OCI-M2 (cell line): ENCODE data around the gene CAMKK1.
A peak's percentile ranks its signal among the peaks of the same experiment; 100 is the strongest.

Experiments used
- DNase-seq: peaks from one replicate; lab custom pipeline; 2025; ENCODE audit not compliant: unreplicated experiment; lab: John Stamatoyannopoulos, UW

The CAMKK1 gene

DNA sequence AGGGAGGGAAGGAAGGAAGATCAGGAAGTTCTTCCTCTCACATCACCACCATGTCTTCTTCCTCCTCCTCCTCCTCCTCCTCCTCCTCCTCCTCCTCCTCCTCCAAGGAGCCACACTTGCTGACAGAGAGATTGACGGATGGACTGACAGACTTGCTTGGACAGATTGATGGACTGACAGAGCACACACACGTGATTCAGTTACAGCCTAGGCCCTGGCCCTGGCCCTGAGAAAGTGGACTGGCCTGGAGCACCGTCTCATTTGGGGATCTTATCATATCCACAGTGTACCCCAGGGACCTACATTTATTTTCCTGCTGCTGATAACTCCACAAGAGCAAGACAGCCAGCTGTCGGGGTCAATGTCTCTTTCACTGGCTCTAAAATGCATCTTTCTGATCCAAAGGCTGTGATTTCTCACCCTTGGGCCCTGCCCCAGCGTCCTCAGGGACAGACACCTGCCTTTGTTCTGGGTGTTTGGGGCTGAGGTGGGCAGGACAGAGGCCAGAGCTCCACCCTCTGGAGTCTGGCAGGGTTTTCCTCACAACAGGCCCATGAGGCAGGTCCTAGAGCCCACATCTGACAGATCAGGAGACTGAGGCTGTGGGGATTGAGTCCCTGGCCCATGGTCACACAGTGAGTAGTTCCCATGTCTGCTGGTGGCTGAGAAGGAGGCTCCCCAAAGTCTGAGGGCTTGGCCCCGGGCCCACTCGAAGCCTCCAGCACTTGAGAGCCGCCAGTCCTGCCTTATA lies 25.7 kb upstream of the CAMKK1 start:
- no peak for DNase-seq

DNA sequence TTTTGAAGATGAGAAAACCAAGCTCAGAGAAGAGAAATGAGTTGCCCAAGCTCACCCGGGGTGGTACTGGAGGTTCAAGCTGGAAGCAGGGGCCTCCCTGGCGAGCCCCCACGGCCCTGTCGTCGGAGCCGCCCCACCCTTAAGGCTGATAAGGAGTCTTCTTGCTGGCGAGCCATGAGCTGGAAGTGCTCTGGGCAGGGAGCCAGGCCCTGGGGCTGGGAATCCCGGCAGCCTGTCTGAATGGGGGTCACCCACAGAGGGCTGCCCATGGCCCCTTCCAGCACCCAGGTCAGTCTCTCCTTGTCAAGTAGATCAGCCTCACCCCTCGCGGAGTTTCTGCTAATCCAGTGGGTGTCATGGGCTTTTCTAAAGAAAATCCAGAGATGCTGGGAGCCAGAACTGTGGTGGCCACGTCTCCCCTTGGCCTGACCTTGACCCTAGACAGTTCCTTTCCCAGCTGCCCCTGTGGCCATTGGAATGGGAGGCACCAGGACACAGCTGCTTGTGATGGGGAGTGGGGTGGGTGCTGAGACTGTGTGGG lies 24.6 kb upstream of the CAMKK1 start:
- DNase-seq: no peak

DNA sequence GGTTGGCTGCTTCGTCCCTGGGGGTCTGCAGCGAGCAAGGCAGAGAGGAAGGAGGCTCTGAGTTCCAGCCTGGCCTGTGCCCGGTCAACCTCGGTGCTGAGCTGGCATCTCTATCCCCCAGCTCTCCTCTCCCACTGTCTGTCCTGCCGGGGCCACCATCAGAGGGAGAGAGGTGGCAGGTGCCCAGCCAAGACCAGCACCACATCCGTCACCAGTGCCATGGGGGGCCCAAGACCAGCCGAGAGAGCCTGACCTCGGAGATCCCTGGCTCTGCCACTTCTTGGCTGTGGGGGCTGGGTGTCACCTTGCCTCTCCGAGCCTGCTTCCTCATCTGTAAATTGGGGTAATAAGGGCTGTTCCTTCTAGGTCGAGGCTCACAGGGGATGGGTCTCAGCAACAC lies 24.0 kb upstream of the CAMKK1 start:
- DNase-seq: no peak

- DNase-seq: peak; percentile 72
Observed at GRCh38 chr17:3915995-3916696, 23.3 kb upstream of the CAMKK1 start, which contains the start of gene P2RX1. TSS of gene P2RX1 (minus strand) at chr17:3916465. CDS start at chr17:3916225, 240 bp downstream.

GRCh38 chr17:3915581-3915994 lies 22.7 kb upstream of the CAMKK1 start:
- no peak for DNase-seq

- no peak for DNase-seq
Observed at GRCh38 chr17:3914312-3914670, 21.4 kb upstream of the CAMKK1 start.

DNA sequence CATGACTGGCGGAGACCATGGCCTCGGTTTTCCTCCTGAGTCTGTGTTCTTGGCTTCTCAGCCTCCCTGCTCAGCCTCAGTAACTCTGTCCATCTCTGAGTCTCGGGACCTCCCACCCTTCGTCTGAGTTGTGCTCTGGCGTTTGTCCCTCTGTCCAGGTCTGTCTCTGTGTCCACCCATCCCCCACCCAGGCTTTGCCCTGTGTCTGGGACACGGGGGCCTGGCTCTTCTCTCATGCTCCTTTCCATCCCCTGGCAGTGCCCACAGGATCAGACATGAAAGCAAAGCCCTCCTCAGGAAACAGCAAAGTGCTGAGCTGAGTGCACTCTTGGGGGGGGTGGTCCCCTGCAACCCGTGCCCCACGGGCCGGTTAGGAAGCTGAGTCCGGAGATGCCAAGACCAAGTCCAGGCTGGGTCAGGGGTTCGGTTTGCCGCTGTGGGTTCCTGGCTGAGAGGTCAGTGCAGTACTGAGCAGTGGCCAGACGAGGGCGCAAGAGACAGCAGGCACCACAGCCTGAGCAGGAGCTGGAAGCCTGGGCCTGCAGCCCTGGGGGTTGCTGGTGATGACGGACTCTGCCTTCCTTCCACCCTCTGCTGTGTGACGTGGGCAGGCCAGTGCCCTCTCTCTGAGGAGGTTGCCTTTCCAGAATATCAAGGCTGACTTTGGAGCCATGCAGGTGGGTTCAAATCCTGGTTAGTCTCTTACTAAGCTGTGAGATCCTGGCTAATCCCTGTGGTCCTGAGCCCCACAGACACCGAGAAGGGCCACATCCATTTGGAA lies 20.9 kb upstream of the CAMKK1 start:
- no peak for DNase-seq

- DNase-seq: no peak
Observed at GRCh38 chr17:3912827-3913226, 20.0 kb upstream of the CAMKK1 start.

GRCh38 chr17:3911271-3912053 lies 18.6 kb upstream of the CAMKK1 start:
- no peak for DNase-seq

DNA sequence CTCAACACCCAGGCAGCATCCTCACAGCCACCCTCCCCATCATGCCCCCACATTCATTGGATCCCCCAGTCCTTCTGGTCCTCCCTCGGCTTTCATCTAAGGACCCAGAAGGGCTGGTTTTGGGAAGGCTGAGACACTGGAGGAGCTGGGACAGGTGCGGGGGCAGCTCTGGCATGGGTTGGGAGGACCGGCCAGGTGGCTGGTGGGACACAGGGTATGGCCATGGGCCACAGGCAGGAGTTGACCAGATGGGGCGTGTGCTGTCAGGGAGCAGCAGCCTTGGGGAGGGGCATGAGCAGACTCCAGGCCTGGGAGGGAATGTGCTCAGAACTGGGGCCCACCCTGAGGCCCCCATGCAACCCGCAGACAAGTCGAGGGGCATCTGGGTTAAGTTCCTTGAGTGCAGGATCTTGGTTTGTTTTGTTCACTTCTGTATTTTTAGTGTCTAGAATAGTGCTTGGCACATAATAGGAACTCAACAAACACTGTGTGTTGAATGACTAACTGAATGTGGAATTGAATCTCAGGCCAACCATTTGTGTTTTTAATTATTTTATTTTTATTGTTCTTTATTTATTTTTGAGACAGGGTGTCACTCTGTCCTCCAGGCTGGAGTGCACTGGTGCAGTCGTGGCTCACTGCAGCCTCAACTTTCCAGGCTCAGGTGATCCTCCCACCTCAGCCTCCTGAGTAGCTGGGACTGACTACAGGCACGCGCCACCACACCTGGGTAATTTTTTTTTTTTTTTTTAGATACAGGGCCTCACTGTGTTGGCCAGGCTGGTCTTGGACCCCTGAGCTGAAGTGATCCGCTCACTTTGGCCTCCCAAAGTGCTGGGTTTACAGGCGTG lies 17.8 kb upstream of the CAMKK1 start:
- DNase-seq: no peak

DNA sequence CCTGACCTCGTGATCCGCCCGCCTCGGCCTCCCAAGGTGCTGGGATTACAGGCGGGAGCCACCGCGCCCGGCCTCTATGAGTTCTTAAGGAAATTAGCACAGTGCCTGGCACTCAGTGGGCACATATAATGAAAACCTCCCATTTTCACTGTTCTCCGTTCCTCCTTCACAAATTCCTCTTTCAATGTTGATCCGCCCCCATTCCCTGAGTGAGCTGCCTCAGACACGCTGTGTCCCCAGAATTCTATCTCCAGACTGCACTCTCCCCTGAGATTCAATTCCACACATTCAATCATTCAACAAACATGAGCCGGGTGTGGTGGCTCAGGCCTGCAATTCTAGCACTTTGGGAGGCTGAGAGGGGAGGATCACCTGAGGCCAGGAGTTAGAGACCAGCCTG lies 16.4 kb upstream of the CAMKK1 start:
- no peak for DNase-seq

DNA sequence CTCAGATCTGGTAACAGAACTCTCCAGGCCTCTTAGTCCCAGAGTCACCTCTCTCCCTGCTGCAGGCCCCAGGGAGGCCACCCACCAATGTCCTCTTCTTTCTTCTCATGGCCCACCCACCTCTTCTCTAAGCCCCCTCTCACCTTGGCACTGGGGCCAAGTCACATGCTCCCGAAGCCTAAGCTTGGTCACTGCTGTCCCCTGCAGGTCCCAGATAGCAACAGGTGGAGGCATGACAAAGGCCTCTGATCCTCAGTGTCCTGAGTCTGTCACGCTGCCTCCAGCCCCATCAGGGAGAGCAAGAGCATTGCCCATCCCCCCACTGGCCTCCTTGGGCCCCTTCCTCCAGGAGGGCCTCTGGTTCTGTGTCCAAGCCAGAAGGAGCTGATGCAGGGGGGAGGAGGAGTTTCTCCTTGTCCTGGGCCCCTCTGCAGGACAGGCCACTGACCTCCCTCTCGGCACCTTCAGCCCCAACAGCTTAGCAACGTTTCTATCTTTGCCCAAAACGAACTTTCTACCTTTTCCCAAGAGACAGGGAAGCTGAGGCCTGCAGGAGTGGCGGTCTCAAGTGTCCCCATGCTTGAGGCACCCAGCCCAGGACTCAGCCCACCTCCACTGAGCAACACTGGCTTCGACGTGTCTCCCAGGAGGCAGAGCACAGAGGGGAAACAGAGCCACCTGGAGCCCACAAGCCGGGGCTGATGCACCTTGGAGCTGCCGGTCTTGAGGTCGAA lies 14.8 kb upstream of the CAMKK1 start:
- no peak for DNase-seq

GRCh38 chr17:3906881-3907280 lies 14.0 kb upstream of the CAMKK1 start:
- DNase-seq: no peak

DNA sequence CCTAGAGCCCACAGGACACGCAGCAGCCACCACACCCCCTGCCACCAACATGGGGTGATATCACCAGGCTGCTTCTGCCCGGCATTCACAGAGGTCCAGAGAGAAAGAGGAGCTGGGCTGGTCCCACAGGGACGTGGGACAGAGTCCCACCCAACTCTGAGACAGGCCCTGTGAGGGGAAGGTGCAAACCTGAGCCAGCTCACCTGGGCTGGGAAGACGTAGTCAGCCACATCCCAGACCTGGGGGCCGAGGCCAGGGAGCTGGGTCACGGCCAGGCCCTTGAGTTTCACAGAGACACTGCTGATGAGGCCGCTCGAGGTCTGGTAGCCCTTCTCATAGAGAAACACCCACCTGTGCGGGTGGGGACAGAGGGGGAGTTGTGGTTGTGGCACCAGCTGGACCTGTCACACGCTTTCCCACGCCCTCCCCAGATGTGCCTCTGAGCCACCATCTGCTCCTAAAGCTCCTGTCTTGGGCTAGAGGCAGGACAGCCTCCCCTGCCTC lies 12.2 kb upstream of the CAMKK1 start:
- DNase-seq: no peak

- DNase-seq: no peak
Observed at GRCh38 chr17:3904501-3904900, 11.6 kb upstream of the CAMKK1 start.

DNA sequence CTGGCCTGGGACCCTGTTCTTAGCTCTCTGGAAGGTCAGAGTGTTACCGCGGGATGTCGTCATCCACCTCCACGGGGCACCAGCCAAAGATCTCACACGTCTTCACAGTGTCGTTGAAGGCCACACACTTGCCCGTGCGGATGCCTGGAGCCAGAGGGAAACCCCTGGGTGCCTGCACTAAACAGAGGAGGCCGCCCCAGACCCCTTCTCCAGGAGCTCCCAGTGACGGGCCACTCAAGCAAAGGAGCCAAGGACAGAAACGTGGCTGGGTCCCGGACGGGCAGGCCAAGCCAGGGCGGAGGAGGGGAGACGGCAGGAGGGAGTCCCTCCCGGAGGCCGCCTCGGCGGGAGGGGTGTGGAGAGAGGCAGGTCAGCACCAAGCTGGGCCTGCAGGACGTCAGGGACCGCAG lies 11.0 kb upstream of the CAMKK1 start:
- no peak for DNase-seq

DNA sequence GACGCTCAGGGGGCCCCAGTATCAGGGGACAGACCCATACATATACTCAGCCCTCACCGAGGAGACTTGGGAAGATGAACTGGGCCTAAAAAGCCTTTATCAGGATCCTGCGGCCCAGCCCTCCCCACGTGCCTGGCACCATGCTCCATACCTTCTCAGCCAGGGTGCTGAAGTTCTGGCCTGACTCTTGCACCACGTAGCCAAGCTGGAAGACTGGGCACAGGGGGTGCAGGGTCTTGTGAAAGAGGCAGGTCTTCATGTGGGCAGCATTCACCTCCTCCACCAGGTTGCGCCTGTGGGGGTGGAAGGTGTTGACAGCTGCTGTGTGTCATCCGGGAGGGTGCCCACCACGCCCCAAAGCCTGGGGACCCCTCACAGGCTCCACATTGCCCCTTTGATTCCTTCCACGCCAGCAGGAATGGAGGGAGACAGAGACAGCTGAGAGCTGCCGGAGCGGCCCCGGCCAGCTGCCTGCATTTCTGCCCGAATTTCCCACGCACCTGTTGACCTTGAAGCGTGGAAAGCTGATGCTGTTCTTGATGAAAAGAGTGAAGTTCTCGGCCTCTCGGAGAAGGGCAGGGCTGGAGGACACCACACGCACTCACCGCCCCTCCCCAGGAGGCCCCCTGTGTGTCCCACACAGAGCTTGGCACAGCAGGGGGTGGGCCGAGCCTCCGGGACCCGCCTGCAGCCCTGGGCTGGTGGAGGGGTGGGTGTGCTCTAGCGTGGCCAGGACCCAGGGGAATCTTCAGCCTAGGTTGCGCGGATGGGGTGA lies 10.4 kb upstream of the CAMKK1 start:
- no peak for DNase-seq

- no peak for DNase-seq
Observed at GRCh38 chr17:3900646-3901045, 7.8 kb upstream of the CAMKK1 start.
